Measurements from ENCODE around the gene LPO.

- TF ChIP-seq POLR2A (IDR thresholded peaks at IDR 0.05; ENCODE audit: low read depth, low read length) (no peak), POLR2AphosphoS5 (IDR thresholded peaks at IDR 0.05; ENCODE audit: low read depth, low read length) (no peak), TAF1 (IDR thresholded peaks at IDR 0.05; ENCODE audit: borderline replicate concordance, low read depth, low read length) (no peak)
Observed at GRCh38 chr17:58242171-58242784, 3.9 kb downstream of the LPO start.
